HepG2 (cell line): ENCODE results near the gene CHID1. TPM values are rescaled to one million over a fixed set of nuclear protein-coding genes. Genes with fewer than 3 reads are reported as not detected.

ENCODE experiments used
- CENPT ChIP-seq: sonication (generic); formaldehyde crosslinking; IDR thresholded peaks from 2 replicates; pipeline ENCODE4 v1.8.0; 2022; ENCODE audit warnings: low read depth, mild to moderate bottlenecking, moderate library complexity, missing genetic modification reagents
- GATA4 ChIP-seq: sonication (generic); IDR thresholded peaks from 2 replicates; pipeline ENCODE4 v1.6.1; 2016; ENCODE audit warnings: antibody characterized with exemption, low read depth, borderline replicate concordance
- HOXA5 ChIP-seq: sonication (generic); formaldehyde crosslinking; IDR thresholded peaks from 2 replicates; pipeline ENCODE4 v1.4.0; 2020; ENCODE audit warnings: missing genetic modification reagents
- NFKBIZ ChIP-seq: IDR thresholded peaks from 2 replicates; pipeline ENCODE4 v1.6.1; 2018; ENCODE audit warnings: missing genetic modification reagents, missing compliant biosample characterization
- NR2F6 ChIP-seq, 2 experiments: IDR thresholded peaks; 2 replicates each; pipeline ENCODE4 v1.6.1; 2016; ENCODE audit warnings: antibody characterized with exemption in 1 of 2, mild to moderate bottlenecking in 1 of 2
- SIN3B ChIP-seq: fragments of 150-350 bp; IDR thresholded peaks from 2 replicates; pipeline ENCODE4 v1.6.1; 2014; ENCODE audit warnings: low read length
- ZFP82 ChIP-seq: sonication (generic); formaldehyde crosslinking; IDR thresholded peaks from 2 replicates; pipeline ENCODE4 v1.5.1; 2020; ENCODE audit warnings: mild to moderate bottlenecking, missing genetic modification reagents, borderline replicate concordance
- ZNF205 ChIP-seq: IDR thresholded peaks from 2 replicates; pipeline ENCODE4 v1.6.1; 2018; ENCODE audit warnings: missing biosample characterization, missing genetic modification reagents
- ZNF253 ChIP-seq: sonication (generic); formaldehyde crosslinking; IDR thresholded peaks from 2 replicates; pipeline ENCODE4 v1.8.0; 2022; ENCODE audit warnings: mild to moderate bottlenecking, missing genetic modification reagents, borderline replicate concordance
- ZNF256 ChIP-seq: sonication (generic); formaldehyde crosslinking; conservative IDR thresholded peaks from 2 replicates; pipeline ENCODE4 v1.4.0; 2020; ENCODE audit warnings: missing genetic modification reagents
- ZNF296 ChIP-seq: sonication (generic); formaldehyde crosslinking; conservative IDR thresholded peaks from 2 replicates; pipeline ENCODE4 v1.5.0; 2020; ENCODE audit warnings: mild to moderate bottlenecking, missing genetic modification reagents
- ZNF367 ChIP-seq: sonication (generic); formaldehyde crosslinking; IDR thresholded peaks from 2 replicates; pipeline ENCODE4 v1.4.0; 2020; ENCODE audit warnings: missing genetic modification reagents, borderline replicate concordance
- ZNF557 ChIP-seq: sonication (generic); formaldehyde crosslinking; IDR thresholded peaks from 2 replicates; pipeline ENCODE4 v1.4.0; 2020; ENCODE audit warnings: missing genetic modification reagents
- ZNF747 ChIP-seq: sonication (generic); formaldehyde crosslinking; IDR thresholded peaks from 2 replicates; pipeline ENCODE4 v1.8.1; 2023; ENCODE audit warnings: missing genetic modification reagents, mild to moderate bottlenecking, borderline replicate concordance
- ZNF782 ChIP-seq: sonication (generic); formaldehyde crosslinking; IDR thresholded peaks from 2 replicates; pipeline ENCODE4 v1.4.0; 2020; ENCODE audit warnings: missing genetic modification reagents, mild to moderate bottlenecking, borderline replicate concordance
- polyA plus RNA-seq, 8 experiments: library from polyadenylated mRNA; depleted of rRNA in 3 of 8; stranded (reverse) in 7 of 8; unstranded in 1 of 8; fragments of >200 nt; fragmentation: Illumina TruSeq in 4 of 8; extraction: Trizol in 4 of 8; gene quantifications; 2 replicates each; pipeline versions ENCODE4 v1.2.1 to v1.2.3, GENCODE V29; 2011 to 2016; ENCODE audit warnings: low read depth in 4 of 8, missing spikeins in 1 of 8, mixed read lengths in 1 of 8; ENCODE audit not compliant: insufficient read depth in 1 of 8
- total RNA-seq, 5 experiments: library from RNA; depleted of rRNA; stranded (reverse); fragments of >200 nt; fragmentation: Illumina TruSeq; extraction: Trizol; gene quantifications; 2 replicates each; pipeline ENCODE4 v1.2.3, GENCODE V29; 2016; ENCODE audit warnings: low read depth in 1 of 5
- TF ChIP-seq, protein P1 (sequence below): sonication (generic); formaldehyde crosslinking; conservative IDR thresholded peaks from 2 replicates; pipeline ENCODE4 v1.8.0; 2022; ENCODE audit warnings: missing genetic modification reagents
- TF ChIP-seq, protein P2 (sequence below): sonication (generic); formaldehyde crosslinking; IDR thresholded peaks from 2 replicates; pipeline ENCODE4 v1.5.1; 2020; ENCODE audit warnings: missing genetic modification reagents, mild to moderate bottlenecking, borderline replicate concordance
- TF ChIP-seq, protein P3 (sequence below): sonication (generic); formaldehyde crosslinking; IDR thresholded peaks from 2 replicates; pipeline ENCODE4 v1.5.0; 2020; ENCODE audit warnings: missing genetic modification reagents, mild to moderate bottlenecking, borderline replicate concordance
- TF ChIP-seq, protein P4 (sequence below): sonication (generic); formaldehyde crosslinking; IDR thresholded peaks from 2 replicates; pipeline ENCODE4 v1.4.0; 2020; ENCODE audit warnings: low read depth, mild to moderate bottlenecking, missing genetic modification reagents
- TF ChIP-seq, protein P5 (sequence below): sonication (generic); formaldehyde crosslinking; IDR thresholded peaks from 2 replicates; pipeline ENCODE4 v1.4.0; 2020; ENCODE audit warnings: missing genetic modification reagents

CHID1 gene
- total and polyA plus RNA-seq, 2 of the 13 experiments (the other 11 are each of a cell fraction or from before 2014, with no cell fraction given): 65.1 to 93.6 TPM

DNA sequence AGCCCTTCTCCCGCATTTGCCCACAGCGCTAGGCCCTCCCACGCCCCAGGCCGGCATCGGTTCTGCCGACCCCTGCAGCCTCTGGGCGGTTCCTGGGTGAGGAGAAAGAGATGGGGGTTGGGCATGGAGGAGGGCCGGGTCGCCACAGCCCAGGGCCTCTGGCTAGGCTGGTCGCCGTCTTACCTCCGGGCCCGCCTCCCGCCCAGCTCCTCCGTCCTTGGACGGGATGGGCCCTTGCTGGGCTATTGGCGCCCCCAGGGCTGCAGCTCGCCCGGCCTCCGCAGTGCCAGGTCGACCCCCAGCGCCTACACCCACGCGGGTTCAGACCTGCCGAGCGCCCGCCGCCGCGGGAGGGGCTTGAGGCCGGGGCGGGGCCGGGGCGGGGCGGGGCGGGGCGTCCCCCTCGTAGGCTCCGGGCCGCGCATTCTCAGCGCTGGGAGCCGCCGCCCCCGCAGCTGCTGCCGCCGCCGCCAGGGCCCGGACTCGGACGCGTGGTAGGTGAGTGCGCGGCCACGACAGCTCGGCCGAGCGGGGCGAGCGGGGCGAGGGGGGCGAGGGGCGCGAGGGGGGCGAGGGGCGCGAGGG, 78.0 kb downstream of the CHID1 start, which contains the start of gene CD151 (continued):
- no peak for TF ChIP-seq CENPT (CRISPR knock-in tag)
- no peak for TF ChIP-seq SIN3B
- no peak for TF ChIP-seq NR2F6 (IDR thresholded peaks at IDR 0.05)
- TF ChIP-seq NR2F6 (CRISPR knock-in tag; IDR thresholded peaks at IDR 0.05): 0 out of 2 replicates have a peak, but pooled peaks have one; percentile 12
- no peak for TF ChIP-seq HOXA5 (CRISPR knock-in tag)
- TF ChIP-seq ZNF256 (CRISPR knock-in tag): no peak
- TF ChIP-seq, protein P1, sequence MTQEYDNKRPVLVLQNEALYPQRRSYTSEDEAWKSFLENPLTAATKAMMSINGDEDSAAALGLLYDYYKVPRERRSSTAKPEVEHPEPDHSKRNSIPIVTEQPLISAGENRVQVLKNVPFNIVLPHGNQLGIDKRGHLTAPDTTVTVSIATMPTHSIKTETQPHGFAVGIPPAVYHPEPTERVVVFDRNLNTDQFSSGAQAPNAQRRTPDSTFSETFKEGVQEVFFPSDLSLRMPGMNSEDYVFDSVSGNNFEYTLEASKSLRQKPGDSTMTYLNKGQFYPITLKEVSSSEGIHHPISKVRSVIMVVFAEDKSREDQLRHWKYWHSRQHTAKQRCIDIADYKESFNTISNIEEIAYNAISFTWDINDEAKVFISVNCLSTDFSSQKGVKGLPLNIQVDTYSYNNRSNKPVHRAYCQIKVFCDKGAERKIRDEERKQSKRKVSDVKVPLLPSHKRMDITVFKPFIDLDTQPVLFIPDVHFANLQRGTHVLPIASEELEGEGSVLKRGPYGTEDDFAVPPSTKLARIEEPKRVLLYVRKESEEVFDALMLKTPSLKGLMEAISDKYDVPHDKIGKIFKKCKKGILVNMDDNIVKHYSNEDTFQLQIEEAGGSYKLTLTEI (CRISPR knock-in tag): no peak
- TF ChIP-seq ZNF253 (CRISPR knock-in tag): no peak
- TF ChIP-seq ZNF367: no peak
- no peak for TF ChIP-seq ZNF296 (CRISPR knock-in tag)
- TF ChIP-seq ZNF782: no peak
- no peak for TF ChIP-seq GATA4
- TF ChIP-seq ZNF557 (CRISPR knock-in tag): no peak
- TF ChIP-seq ZFP82 (CRISPR knock-in tag): no peak; the same call in 1 of the 2 replicates
- TF ChIP-seq, protein P2, sequence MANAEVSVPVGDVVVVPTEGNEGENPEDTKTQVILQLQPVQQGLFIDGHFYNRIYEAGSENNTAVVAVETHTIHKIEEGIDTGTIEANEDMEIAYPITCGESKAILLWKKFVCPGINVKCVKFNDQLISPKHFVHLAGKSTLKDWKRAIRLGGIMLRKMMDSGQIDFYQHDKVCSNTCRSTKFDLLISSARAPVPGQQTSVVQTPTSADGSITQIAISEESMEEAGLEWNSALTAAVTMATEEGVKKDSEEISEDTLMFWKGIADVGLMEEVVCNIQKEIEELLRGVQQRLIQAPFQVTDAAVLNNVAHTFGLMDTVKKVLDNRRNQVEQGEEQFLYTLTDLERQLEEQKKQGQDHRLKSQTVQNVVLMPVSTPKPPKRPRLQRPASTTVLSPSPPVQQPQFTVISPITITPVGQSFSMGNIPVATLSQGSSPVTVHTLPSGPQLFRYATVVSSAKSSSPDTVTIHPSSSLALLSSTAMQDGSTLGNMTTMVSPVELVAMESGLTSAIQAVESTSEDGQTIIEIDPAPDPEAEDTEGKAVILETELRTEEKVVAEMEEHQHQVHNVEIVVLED (CRISPR knock-in tag): no peak
- TF ChIP-seq, protein P3, sequence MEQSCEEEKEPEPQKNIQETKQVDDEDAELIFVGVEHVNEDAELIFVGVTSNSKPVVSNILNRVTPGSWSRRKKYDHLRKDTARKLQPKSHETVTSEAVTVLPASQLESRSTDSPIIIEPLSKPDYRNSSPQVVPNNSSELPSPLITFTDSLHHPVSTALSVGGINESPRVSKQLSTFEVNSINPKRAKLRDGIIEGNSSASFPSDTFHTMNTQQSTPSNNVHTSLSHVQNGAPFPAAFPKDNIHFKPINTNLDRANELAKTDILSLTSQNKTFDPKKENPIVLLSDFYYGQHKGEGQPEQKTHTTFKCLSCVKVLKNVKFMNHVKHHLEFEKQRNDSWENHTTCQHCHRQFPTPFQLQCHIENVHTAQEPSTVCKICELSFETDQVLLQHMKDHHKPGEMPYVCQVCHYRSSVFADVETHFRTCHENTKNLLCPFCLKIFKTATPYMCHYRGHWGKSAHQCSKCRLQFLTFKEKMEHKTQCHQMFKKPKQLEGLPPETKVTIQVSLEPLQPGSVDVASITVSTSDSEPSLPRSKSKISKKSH (CRISPR knock-in tag): no peak
- no peak for TF ChIP-seq ZNF205 (CRISPR knock-in tag)
- no peak for TF ChIP-seq NFKBIZ
- TF ChIP-seq ZNF747: no peak
- TF ChIP-seq, protein P4, sequence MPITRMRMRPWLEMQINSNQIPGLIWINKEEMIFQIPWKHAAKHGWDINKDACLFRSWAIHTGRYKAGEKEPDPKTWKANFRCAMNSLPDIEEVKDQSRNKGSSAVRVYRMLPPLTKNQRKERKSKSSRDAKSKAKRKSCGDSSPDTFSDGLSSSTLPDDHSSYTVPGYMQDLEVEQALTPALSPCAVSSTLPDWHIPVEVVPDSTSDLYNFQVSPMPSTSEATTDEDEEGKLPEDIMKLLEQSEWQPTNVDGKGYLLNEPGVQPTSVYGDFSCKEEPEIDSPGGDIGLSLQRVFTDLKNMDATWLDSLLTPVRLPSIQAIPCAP (CRISPR knock-in tag): no peak
- TF ChIP-seq, protein P5, sequence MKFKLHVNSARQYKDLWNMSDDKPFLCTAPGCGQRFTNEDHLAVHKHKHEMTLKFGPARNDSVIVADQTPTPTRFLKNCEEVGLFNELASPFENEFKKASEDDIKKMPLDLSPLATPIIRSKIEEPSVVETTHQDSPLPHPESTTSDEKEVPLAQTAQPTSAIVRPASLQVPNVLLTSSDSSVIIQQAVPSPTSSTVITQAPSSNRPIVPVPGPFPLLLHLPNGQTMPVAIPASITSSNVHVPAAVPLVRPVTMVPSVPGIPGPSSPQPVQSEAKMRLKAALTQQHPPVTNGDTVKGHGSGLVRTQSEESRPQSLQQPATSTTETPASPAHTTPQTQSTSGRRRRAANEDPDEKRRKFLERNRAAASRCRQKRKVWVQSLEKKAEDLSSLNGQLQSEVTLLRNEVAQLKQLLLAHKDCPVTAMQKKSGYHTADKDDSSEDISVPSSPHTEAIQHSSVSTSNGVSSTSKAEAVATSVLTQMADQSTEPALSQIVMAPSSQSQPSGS (CRISPR knock-in tag): no peak
